Inferior parietal cortex (tissue), 1 donor: ENCODE measurements around the gene BABAM1.
"Not testable (repeated sequence)": the region's sequence is repeated elsewhere in the genome, so short reads cannot be mapped to it uniquely, and the experiment has no call there.

Source experiments
- DNase-seq: peaks from one replicate; pipeline ENCODE4 v3.0.0-alpha.2; 2016; ENCODE audit errors: extremely low spot score

The BABAM1 gene

DNA sequence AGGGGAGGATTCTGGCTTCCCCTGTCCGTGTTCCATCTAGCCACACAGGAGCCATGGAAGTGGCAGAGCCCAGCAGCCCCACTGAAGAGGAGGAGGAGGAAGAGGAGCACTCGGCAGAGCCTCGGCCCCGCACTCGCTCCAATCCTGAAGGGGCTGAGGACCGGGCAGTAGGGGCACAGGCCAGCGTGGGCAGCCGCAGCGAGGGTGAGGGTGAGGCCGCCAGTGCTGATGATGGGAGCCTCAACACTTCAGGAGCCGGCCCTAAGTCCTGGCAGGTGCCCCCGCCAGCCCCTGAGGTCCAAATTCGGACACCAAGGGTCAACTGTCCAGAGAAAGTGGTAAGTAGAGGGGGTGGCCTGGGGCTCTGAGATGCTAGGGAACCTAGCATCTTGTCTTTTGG lies 1.5 kb downstream of the BABAM1 start:
- no peak for DNase-seq

DNA sequence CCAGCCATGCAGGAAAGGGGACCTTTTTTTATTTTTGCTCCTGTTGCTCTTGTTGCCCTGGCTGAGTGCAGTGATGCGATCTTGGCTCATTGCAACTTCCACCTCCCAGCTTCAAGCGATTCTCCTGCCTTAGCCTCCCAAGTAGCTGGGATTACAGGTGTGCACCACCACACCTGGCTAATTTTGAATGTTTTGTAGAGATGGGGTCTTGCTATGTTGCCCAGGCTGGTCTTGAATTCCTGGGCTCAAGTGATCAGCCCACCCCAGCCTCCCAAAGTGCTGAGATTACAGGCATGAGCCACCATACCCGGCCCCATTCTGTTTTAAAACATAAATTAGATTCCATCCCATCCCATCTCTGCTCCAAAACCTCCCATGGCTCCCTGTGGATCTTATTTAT lies 7.6 kb downstream of the BABAM1 start:
- DNase-seq: not testable (repeated sequence)

DNA sequence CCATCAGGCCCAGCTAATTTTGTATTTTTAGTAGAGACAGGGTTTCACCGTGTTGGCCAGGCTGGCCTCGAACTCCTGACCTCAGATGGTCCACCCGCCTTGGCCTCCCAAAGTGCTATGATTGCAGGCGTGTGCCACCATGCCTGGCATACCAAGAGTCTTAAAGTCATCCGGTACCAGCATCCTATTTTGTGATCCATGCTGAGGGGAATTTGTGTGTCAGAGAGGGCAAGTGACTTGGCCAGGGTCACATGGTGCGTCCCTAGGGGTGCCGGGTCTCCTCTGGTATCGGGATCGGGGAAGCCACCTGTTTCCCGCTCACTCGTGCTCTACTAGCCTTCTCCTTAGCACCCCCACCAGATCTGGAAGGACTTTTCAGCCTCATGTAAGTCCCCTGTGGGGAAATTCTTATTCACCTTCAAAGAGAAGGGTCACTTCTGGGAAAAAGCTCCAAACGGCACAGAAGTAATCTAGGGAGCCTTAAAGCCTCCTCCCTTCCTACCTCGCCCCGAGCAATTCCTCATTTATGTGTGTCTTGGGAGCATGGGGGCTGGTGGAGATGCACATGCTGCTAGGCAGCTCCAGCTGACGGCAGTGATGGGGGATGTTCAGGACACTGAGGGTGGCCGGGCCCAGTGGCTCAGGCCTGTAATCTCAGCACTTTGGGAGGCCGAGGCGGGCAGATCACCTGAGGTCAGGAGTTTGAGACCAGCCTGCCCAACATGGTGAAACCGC lies 8.4 kb downstream of the BABAM1 start:
- no peak for DNase-seq

DNA sequence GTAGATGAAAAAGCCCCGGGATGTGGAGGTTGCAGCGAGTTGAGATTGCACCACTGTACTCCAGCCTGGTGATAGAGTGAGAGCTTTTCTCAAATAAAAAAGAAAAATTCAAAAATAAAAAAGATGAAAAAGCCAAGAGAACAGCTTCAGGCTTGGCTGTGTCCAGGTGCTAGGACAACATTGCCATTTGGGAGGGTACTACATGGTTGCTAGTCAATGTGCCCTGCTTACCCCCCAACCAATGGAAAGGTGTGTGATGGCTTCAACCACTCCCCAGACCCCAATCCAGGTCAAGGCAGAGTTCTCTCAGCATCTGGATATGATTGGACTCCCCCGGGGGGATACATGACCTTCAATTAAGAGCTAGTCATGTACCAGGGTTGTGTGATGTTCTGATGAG lies 12.2 kb downstream of the BABAM1 start:
- DNase-seq: no peak

DNA sequence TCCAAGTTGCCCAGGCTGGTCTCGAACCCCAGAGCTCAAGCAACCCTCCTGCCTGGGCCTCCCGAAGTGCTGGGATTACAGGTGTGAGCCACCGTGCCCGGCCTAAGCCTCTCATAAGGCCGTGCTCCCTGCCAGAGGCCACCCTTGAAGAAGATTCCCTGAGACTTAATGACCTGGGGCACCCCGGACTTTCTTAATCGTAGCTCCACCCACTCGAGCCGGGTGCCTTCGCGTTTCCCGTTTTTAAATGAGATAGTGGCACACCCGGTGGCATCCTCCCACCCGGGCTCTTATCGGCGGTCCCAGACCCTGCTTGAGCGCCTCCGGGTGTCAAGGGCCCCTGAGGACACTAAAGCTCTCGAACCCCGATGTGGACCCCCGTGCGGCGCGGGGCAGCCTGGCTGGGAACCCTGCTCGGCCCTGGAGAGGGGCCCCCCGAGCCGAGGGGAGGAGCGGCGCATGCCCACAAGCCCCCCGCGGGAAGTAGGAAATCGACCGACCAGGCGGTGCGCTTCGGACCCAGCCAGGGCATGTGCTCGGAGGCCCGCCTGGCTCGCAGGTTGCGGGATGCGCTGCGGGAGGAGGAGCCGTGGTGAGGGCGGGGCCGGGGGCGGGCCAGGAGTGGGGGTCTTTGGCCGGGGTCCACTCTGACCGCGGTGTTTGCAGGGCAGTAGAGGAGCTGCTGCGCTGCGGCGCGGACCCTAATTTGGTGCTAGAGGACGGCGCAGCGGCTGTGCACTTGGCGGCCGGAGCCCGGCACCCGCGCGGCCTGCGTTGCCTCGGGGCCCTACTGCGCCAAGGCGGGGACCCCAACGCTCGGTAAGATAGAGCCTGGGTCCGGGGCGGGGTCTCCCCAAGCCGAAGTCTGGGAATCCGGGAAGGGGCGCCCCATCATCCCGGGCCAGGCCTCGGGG lies 14.4 kb downstream of the BABAM1 start, which contains the start of gene ANKLE1:
Gene ANKLE1 (plus strand): TSS at position 511 of the 914 bp plus-strand sequence. CDS start 20 bp downstream, at position 531.
- no peak for DNase-seq

DNA sequence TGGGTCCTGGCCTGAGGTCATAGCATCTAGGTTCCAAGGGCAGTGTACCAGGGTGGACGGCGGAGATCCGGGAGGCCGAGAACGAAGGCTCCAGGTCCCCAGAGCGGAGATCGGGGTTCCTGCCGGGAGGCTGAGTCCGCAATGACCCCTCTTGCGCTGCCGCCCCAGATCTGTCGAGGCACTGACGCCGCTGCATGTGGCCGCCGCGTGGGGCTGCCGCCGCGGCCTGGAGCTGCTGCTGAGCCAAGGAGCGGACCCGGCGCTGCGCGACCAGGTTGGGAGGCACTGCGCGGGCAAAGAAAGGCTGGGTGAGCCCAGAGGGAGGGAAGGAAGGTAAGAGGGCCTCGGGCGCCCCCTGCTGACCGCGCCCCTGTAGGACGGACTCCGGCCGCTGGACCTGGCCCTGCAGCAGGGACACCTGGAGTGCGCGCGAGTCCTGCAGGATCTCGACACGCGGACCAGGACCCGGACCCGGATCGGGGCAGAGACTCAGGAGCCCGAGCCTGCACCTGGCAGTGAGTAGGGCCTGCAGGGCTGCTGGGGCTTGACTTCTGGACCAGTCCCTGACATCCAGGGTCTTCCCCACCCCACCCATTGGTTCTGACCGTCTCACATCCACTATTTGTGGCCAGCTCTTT lies 15.4 kb downstream of the BABAM1 start:
- DNase-seq: peak; percentile 66

DNA sequence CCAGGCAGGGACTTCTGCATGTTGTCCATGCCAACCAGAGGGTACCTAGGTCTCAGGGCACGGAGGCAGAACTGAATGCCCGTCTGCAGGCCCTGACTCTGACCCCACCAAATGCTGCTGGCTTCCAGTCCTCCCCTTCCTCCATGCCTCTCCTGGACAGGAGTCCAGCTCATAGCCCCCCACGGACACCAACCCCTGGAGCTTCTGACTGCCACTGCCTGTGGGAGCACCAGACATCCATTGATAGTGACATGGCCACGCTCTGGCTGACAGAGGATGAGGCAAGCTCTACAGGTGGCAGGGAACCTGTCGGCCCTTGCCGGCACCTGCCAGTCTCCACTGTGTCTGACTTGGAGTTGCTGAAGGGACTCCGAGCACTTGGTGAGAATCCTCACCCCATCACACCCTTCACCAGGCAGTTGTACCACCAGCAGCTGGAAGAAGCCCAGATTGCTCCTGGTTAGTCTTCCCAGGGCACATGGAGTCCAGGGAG lies 16.3 kb downstream of the BABAM1 start:
- DNase-seq: no peak

DNA sequence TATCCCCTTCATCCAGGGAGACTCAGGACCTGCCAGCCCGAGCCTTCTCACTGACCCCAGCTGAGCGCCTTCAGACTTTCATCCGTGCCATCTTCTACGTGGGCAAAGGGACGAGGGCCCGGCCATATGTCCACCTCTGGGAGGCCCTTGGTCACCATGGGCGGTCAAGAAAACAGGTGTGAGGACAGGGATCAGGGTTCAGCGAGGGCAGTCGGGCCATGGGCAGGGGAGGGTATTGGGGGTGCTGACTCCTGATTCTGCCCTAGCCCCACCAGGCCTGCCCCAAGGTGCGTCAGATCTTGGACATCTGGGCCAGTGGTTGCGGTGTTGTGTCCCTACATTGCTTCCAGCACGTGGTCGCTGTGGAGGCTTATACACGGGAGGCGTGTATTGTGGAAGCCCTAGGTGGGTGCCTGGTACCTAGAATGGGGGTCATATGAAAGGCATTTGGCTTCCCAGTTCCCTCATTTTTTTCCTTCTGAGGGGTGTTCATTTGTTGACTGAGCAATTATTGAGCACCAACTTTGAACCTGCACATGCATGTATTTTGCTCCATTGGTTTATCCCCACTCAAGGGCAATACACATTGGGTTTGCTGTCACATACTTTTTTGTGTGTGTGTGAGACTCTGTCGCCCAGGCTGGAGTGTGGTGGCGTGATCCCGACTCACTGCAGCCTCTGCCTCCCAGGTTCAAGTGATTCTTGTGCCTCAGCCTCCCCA lies 18.3 kb downstream of the BABAM1 start:
- DNase-seq: no peak

DNA sequence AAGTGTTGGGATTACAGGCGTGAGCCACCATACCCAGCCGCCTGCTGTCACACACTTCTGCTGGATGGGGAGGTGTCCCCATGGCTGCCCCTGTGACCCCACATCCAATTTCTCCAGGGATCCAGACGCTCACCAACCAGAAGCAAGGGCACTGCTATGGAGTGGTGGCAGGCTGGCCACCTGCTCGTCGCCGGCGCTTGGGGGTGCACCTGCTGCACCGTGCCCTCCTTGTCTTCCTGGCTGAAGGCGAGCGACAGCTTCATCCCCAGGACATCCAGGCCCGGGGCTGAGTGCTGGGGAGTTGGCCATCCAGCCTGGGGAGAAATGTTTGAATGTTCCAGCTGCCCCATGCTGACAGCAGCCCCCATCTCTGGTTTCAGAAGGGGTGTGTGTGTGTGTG lies 19.0 kb downstream of the BABAM1 start:
- no peak for DNase-seq

DNA sequence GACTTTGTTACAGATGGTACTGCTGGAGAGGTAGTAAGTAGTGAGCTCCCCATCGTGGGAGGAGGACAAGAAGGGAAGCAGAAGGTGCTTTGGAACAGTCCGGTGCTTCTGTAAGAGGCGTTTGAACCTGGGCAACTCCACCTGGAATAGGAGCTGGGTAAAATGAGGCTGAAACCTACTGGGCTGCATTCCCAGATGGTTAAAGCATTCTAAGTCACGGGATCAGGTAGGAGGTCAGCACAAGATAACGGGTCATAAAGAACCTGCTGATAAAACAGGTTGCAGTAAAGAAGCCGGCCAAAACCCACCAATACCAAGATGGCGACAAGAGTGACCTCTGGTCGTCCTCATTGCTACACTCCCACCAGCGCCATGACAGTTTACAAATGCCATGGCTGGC lies 19.5 kb downstream of the BABAM1 start:
- no peak for DNase-seq

DNA sequence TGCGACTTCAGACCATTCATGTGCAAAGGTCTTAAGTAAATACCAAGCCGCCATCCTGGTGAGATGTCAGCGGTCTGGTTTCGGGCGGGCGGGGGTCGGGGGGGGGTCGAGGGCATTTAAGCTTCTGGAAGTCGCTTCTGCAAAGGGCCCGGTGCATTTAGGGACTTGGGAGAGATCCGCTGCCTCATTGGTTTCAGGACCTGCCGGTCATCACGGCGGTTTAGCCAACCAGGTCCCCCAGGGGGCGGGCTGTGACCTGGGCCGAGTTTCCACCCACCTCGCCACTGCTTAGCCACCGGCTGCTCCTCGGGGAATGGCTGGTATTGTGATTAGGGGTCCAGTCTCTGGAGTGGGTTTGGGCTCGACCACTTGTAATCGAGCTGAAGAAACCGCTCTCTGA lies 22.2 kb downstream of the BABAM1 start:
- DNase-seq: peak; percentile 36

DNA sequence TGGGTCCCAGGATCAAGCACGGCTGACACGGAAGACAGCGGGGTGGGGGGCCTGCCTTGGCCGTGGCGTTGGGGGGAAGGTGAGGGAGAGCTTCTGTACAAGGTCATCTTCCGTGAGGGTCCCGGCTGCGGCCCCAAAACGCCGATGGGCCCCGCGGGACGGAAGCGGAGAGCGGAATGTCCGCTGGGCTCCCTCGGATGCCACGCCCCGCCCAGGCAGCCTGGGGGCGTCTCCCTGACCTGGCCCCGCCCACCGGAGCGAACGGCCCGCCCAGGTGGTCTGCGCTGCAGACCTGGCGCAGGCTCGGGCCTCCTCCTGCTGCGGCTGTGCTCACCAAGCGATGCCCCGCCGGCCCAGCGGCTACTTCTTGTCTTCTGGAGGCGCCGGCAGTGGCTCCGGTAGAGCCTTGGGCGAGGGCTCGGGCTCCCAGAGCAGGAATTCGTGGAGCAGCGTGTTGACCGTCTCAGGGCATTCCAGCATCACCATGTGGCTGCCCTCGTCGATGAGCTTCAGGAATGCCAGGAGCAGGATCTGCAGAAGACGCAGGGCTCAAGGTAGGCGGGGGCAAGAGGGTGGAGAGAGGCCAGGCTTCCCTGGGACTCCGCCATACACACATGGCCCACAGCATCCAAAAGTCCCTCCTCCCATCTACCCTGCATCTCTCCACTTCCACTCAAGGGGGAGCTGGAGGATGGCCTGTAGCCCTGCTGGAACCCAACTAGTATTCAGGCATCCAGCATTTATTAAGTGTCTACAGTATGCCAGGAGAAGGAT lies 25.2 kb downstream of the BABAM1 start:
- peak; percentile 72 for DNase-seq

DNA sequence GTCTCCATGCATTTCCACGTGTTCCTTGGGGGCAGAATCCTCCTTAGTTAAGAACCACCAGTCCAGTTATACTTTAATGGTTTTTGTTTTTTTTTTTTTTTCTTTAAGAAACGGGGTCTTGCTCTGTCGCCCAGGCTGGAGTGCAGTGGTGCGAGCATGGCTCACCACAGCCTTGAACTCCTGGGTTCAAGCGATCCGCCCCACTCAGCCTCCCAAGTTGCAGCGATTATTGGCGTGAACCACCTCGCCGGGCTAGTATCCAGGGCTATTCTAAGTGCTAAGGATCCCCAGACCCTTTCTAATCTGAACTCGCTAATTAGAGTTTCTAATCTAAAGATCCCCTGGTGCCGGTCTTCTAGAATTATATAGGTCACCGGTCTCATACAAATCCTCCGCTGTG lies 26.4 kb downstream of the BABAM1 start:
- DNase-seq: no peak

DNA sequence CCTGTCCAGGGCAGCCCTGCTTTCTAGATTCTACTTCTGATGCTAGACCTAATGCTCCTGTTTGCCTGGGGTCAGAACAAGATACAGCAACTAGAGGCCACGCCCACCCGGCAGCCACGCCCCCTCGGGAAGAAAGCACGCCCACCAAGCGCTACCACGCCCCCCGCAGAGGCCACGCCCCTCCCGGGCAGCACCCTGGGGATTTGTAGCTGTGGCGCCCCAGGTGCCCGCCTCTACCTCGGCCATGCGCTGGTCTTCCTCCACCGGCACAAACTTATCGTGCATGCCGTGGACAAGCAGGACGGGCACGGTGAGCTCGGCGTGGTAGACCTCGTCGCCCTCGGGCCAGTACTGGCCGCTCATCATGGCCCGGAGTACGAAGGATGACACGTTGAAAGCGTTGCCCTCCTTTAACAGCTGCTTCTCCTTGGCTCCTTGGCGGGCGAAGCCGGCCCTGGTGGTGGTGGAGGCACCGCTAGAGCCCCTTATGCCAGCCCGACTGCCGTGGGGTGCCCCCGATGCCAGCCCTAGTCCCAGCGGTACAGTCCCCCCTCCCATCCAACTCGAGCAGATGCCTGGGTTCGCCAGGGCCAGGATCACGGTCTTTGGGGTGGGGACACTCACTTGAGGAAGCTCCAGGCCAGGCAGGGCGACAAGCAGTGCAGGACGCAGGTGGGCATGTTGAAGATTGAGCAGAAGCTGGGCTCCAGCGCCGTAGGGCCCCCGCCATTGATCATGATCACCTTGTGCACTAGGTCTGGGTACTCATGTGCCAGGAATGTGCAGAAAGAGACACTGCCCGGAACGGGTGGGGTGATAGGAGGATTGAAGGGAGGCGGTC lies 27.0 kb downstream of the BABAM1 start:
- no peak for DNase-seq

DNA sequence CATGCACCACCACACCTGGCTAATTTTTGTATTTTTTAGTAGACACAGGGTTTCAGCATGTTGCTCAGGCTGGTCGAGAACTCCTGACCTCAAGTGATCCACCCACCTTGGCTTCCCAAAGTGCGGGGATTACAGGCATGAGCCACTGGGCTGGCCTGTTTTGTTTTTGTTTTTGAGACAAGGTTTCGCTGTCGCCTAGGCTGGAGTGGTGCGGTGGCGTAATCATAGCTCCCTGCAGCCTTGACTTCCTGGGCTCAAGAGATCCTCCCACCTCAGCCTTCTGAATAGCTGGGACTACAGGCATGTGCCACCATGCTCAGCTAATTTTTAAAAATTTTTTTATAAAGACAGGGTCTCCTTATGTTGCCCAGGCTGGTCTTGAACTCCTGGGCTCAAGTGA lies 28.3 kb downstream of the BABAM1 start:
- DNase-seq: not testable (repeated sequence)

DNA sequence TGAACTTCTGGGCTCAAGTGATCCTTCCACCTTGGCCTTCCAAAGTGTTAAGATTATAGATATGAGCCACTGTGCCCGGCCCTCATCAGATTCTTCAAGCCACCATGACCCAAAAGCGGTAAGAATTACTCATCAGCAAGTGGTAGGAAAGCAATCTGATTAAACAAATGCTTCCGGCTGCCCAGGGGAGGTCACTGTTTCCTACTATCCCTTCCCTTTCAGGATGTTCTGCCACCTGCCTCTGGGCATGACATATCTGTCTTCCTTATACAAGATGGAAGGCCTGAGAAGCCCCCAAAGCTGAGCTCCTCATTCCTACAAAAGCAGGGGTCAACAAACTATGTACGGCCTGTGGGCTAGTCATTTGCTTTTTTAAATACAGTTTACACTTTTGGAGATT lies 29.0 kb downstream of the BABAM1 start:
- DNase-seq: no peak

DNA sequence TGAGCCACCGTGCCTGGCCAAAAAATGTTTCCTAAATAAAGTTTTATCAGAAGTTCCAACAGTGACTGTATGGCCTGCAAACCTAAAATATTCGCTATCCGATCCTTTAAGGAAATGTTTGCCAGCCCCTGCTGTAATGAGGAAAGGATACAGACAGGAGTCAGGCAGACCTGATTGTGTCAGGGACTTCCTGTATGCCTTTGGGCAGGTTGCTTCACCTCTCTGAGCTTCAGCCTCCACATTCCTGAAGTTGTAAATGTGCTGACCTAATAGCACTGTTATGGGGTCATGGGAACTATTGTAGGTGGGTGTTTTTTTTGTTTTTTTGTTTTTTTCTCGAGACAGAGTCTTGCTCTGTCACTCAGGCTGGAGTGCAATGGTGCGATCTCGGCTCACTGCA lies 29.7 kb downstream of the BABAM1 start:
- no peak for DNase-seq

DNA sequence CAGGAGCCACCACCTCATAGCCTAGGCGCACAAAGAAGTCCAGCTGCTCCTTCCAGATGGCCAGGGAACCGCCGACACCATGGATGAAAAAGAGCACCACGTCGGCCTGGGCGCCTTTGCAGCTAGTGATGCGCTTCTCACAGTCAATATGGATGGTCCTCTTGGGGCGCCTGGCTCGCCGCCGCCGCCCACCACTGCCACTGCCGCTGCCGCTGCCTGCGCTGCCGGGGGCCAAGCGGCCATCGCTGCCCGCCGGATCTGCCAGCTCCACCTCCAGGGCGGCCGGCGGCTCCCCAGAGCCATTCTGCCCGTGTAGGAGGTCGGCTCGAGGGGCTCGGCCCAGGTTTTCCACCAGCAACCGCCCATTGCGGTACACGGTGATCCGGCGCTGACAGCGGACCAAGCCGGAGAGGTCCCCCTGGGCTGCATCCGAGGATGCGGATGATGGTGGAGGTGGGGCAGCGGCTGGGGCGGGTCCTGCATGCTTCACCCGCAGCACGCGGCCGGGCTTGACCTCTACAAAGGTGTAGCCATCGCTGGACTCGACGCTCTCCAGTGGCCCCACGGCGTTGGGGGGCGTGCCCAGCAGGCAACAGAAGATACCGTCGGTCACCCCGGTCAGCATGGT lies 33.9 kb downstream of the BABAM1 start:
- no peak for DNase-seq

DNA sequence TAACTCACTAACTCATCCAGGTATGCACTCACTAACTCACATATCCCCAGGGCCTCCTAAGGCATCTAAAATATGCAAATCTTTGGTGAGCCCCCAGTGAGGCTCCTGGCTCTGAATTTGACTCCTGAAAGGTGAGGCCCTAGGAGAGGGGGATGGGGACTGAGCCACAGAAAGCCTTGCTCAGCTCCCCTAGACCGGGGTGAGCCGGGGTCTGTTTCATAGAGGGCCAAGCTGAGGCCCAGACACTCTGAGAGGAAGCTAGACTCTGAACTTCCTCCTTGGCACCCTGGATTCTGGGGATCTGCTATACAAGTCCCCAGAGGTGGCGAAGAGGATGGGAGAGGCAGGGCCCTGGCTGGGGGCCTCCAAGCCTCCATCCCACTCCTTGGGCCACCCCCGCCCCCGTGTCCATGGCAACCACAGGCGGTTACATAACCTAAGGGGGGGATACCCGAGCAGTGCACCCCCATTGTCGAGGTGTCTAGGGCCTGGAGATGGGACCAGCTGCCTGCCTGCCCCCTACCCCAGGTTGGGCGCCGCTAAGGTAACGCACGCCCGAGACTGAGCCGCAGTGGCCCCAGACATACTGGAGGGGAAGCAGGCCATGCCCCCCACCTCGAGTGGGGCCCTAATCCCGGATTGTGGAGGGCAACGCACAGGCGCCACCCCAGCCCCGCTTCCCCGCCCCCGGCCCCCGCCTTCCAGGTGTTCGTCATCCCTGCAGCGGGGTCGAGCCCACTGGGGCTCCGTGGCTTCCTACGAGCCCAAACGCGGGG lies 35.3 kb downstream of the BABAM1 start:
- DNase-seq: no peak
